ENCODE data around the gene POLH. TPM values are rescaled to one million over a fixed set of nuclear protein-coding genes. Genes with fewer than 3 reads are reported as not detected.
A peak's percentile ranks its signal among the peaks of the same experiment; 100 is the strongest.

POLH gene
- total RNA-seq, 1 donor from 2014 or later = 23.3 TPM

DNA sequence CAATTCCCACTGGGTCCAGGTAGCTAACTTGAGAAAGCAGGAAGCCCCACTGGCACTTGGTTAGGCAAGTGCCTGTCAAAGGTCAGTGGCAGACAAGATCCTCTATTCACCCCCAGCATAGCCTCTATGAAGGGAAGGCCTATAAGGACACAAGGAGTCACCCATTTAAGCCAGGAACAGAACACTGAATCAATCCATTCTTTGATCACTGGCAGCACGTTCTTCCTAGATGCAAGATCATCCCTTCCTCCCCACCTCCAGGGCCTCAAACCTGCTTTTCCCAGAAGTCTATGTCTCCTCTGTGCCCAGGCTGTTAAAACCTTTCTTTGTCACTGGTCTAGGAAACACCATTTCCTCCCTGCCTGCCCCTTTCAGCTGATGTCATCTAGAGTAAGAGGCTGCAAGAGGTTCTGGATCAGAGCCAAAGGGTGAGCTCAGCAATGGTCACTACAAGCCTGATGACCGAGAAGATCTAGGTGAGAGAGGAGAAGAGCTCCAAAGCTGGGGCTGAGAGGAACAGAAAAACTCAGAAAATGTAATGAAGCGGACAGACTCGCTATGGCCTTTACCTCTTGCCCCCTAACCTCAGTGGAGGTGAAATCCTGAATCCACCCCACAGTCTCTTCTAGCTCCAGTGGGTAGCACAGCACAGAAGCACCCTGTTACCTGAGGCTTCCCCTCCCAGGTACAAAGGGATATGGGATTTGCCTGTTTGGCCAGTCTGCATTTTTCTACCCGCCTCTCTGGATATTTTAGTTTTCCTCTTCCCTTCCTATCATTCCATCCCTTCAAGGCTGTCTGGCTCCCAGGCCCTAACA, 51.2 kb downstream of the POLH start:
- Mint-ChIP-seq H3K4me1 (peaks cover 35% of the 10 kb centered on the region), H3K27me3 (no peaks in the 10 kb centered on the region), H3K36me3 (ENCODE audit: low read depth) (peaks cover 54% of the 10 kb centered on the region), H3K9me3 (no peaks in the 10 kb centered on the region), H3K4me3 (peak overlapping the region; percentile 48), H3K27ac (peak overlapping the region; percentile 43)
- intact Hi-C loops (cut with micrococcal nuclease) = loop anchor here (5.0 to 10.0 kb wide), 3 partner anchors 382 to 855 kb away; partner anchors contain the start of gene TTBK1
- ChIA-PET POLR2A (interaction anchor here (0.6 to 1.2 kb wide), 2 partner anchors 9 to 1165 kb away, joined by 3 to 4 read pairs; no protein-coding TSS in a partner anchor), CTCF (interaction anchor here (0.9 kb wide), 1 partner anchor 19 kb away, joined by 4 read pairs; no protein-coding TSS in a partner anchor)
- ATAC-seq (ENCODE audit: low read depth) (no peak), DNase-seq (no peak)
- TF ChIP-seq, protein P1, sequence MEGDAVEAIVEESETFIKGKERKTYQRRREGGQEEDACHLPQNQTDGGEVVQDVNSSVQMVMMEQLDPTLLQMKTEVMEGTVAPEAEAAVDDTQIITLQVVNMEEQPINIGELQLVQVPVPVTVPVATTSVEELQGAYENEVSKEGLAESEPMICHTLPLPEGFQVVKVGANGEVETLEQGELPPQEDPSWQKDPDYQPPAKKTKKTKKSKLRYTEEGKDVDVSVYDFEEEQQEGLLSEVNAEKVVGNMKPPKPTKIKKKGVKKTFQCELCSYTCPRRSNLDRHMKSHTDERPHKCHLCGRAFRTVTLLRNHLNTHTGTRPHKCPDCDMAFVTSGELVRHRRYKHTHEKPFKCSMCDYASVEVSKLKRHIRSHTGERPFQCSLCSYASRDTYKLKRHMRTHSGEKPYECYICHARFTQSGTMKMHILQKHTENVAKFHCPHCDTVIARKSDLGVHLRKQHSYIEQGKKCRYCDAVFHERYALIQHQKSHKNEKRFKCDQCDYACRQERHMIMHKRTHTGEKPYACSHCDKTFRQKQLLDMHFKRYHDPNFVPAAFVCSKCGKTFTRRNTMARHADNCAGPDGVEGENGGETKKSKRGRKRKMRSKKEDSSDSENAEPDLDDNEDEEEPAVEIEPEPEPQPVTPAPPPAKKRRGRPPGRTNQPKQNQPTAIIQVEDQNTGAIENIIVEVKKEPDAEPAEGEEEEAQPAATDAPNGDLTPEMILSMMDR (IDR thresholded peaks at IDR 0.05) = no peak

DNA sequence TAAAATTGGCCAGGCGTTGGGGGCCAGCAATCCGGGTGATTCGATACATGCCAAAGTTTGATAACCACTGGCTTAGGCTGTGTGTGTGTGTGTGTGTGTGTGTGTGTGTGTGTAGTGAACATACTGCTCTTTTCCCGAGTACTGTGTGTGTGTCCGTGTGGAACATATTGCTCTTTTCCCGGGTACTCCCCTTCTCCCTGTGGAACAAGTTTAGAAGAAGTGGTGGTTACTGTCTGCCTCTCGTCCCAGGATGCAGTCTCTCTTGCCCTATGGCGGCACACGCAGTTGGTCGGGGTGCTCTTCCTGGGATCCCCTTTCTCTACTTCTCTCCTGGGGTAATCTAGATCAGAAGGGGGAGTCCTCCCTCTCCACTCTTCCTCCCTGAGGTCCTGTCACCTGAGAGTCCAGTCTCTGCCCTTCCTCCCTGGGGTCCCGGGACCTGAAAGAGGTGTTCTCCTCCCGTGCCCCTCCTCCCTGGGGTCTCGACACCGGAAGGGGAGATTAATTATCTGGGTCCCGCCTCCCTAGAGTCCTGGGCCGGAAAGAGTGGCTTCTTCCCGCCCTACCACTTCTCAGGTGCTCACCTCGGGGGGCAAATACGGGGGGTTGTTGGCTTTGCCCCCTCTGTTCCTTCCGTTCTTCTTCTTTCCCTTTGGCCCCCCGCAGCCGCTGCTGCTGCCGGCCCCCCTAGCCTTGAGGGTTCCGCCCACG, 52.6 kb downstream of the POLH start:
- peaks cover 41% of the 10 kb centered on the region for H3K36me3 Mint-ChIP-seq (ENCODE audit: low read depth)
- ChIA-PET CTCF (interaction anchor here (1.0 to 1.6 kb wide), 4 partner anchors 17 to 684 kb away, joined by 3 to 5 read pairs (median 4); partner anchors contain the start of gene AARS2), POLR2A (interaction anchor here (0.6 to 3.0 kb wide), 20 partner anchors 11 to 857 kb away, joined by 3 to 23 read pairs (median 6); partner anchors contain the start of genes HSP90AB1, MRPL14, POLH and POLR1C)
- H3K27me3 Mint-ChIP-seq = no peaks in the 10 kb centered on the region
- H3K4me3 Mint-ChIP-seq = peak overlapping the region; percentile 98
- intact Hi-C loops (cut with micrococcal nuclease) = loop anchor here (1.0 to 10.0 kb wide), 14 partner anchors 17 to 856 kb away; partner anchors contain the start of genes ABCC10, CDC5L, HSP90AB1 and MRPL14
- ATAC-seq (ENCODE audit: low read depth) (peak; percentile 12), DNase-seq (peak; percentile 43)
- TF ChIP-seq, protein P1 (IDR thresholded peaks at IDR 0.05) = no peak
- H3K4me1 Mint-ChIP-seq = peaks cover 35% of the 10 kb centered on the region
- H3K27ac Mint-ChIP-seq = peak overlapping the region; percentile 99
- no peaks in the 10 kb centered on the region for H3K9me3 Mint-ChIP-seq

DNA sequence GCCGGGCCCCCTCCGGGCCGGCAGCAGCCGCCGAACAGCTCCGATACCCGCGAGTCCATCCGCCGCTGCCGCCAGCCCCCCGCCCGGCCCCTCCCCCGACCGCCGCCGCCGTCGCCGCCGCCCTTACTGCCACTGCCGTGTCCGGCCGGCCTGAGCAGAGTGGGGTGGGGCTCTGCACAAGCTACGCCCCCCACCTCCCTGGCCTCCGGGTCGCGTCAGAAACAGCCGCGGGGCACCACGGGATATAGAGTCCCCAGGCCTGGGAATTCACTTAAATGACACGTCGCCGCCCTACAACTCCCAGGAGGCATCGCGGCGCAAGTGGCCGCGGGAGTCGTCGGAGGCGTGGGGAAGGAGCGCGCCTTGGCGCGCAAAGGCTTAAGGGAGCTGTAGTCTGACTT, 53.1 kb downstream of the POLH start, which contains the start of gene GTPBP2:
Gene GTPBP2 (minus strand): TSS at position 161 of the 401 bp plus-strand sequence. CDS start 102 bp downstream, at position 59.
- ATAC-seq (ENCODE audit: low read depth) = peak; percentile 83
- Mint-ChIP-seq H3K9me3 (no peaks in the 10 kb centered on the region), H3K27me3 (no peaks in the 10 kb centered on the region)

DNA sequence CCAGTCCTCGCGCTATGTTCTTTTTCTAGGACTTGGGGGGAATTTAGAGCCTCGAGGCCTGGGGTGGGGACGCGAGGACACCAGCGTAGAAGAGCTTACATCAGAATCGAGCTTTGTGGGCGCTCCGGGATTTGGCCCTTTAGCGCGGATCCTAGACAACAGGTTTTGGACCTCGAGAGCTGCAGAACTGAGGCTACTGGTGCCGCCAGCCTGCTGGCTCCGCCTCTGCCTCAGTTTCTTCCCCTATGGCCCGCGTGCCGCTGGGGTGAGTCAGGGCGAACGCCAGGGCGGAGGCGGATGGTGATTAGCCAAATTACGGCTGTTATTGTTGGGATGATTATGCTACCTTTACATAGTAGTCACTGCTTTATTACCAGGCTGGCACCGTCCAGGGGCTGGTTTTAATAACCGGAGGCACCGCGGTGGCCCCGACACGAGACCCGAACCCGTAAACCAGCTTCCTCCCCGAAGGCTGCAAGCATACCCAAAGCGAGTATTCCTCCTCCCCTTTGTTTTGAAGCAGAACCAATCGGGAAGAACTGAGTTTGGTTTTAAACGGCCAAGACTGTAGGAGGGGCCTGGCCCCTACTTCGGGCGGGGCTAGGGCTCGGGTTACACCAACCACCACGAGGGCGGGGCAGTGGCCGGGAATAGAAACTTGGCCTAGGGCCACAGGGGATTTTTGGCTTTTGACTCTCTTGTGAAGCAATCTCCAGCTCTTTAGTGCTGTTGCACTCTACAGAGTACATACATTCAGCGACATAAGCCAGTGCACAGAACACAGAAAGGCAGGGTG, 53.7 kb downstream of the POLH start:
- intact Hi-C loops (cut with micrococcal nuclease) = loop anchor here (1.0 to 10.0 kb wide), 14 partner anchors 16 to 857 kb away; partner anchors contain the start of genes ABCC10, CDC5L, HSP90AB1 and MRPL14
- Mint-ChIP-seq H3K36me3 (ENCODE audit: low read depth) (peaks cover 30% of the 10 kb centered on the region), H3K27me3 (no peaks in the 10 kb centered on the region), H3K27ac (peak overlapping the region; percentile 99), H3K9me3 (no peaks in the 10 kb centered on the region), H3K4me1 (peaks cover 41% of the 10 kb centered on the region), H3K4me3 (peak overlapping the region; percentile 98)
- DNase-seq = peak; percentile 87
- CTCF ChIA-PET = interaction anchor here (1.0 to 1.6 kb wide), 5 partner anchors 16 to 683 kb away, joined by 3 to 5 read pairs (median 3); partner anchors contain the start of gene AARS2
- peak; percentile 70 for ATAC-seq (ENCODE audit: low read depth)
- POLR2A ChIA-PET = interaction anchor here (0.5 to 3.0 kb wide), 41 partner anchors 10 to 1066 kb away, joined by 3 to 23 read pairs (median 4); partner anchors contain the start of genes CDC5L, CNPY3, HSP90AB1 and MRPL14
- TF ChIP-seq, protein P1 (IDR thresholded peaks at IDR 0.05) = no peak

More for the DNA sequence above, 53.1 kb downstream of the POLH start, which contains the start of gene GTPBP2:
- TF ChIP-seq, protein P1 (IDR thresholded peaks at IDR 0.05) = no peak
- Mint-ChIP-seq H3K4me3 (peak within 1 kb of the TSS; percentile 98), H3K27ac (peak within 1 kb of the TSS; percentile 99), H3K36me3 (ENCODE audit: low read depth) (peaks cover 35% of the 10 kb centered on the region), H3K4me1 (peaks cover 40% of the 10 kb centered on the region)
- peak; percentile 92 for DNase-seq
- intact Hi-C loops (cut with micrococcal nuclease) = loop anchor here (1.0 to 10.0 kb wide), 14 partner anchors 16 to 857 kb away; partner anchors contain the start of genes ABCC10, CDC5L, HSP90AB1 and MRPL14
- CTCF ChIA-PET = interaction anchor here (1.0 to 1.6 kb wide), 4 partner anchors 17 to 684 kb away, joined by 3 to 5 read pairs (median 4); partner anchors contain the start of gene AARS2
- POLR2A ChIA-PET = interaction anchor here (0.6 to 3.0 kb wide), 35 partner anchors 10 to 1065 kb away, joined by 3 to 23 read pairs (median 5); partner anchors contain the start of genes CDC5L, CNPY3, HSP90AB1 and MRPL14
